Loucy (cell line): ENCODE data around the gene UMODL1.

Experiments
- EZH2phosphoT487 ChIP-seq: fragments of 200-600 bp; IDR thresholded peaks from 2 replicates; pipeline ENCODE4 v1.6.1; 2018; ENCODE audit warnings: antibody characterized with exemption, mild to moderate bottlenecking, moderate library complexity, borderline replicate concordance
- TF ChIP-seq, protein P1 (sequence below): fragments of 200-600 bp; sonication (generic); conservative IDR thresholded peaks from 2 replicates; pipeline ENCODE4 v1.5.1; 2014; ENCODE audit warnings: mild to moderate bottlenecking, antibody characterized with exemption, low read length

- TF ChIP-seq, protein P1, sequence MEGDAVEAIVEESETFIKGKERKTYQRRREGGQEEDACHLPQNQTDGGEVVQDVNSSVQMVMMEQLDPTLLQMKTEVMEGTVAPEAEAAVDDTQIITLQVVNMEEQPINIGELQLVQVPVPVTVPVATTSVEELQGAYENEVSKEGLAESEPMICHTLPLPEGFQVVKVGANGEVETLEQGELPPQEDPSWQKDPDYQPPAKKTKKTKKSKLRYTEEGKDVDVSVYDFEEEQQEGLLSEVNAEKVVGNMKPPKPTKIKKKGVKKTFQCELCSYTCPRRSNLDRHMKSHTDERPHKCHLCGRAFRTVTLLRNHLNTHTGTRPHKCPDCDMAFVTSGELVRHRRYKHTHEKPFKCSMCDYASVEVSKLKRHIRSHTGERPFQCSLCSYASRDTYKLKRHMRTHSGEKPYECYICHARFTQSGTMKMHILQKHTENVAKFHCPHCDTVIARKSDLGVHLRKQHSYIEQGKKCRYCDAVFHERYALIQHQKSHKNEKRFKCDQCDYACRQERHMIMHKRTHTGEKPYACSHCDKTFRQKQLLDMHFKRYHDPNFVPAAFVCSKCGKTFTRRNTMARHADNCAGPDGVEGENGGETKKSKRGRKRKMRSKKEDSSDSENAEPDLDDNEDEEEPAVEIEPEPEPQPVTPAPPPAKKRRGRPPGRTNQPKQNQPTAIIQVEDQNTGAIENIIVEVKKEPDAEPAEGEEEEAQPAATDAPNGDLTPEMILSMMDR, result peak; percentile 32; the same call in 1 of the 2 replicates
- TF ChIP-seq EZH2phosphoT487, result no peak
Measured at GRCh38 chr21:42118901-42119300, 47.8 kb downstream of the UMODL1 start.
